Measurements from ENCODE around the gene CFAP70.

CFAP70 gene

DNA sequence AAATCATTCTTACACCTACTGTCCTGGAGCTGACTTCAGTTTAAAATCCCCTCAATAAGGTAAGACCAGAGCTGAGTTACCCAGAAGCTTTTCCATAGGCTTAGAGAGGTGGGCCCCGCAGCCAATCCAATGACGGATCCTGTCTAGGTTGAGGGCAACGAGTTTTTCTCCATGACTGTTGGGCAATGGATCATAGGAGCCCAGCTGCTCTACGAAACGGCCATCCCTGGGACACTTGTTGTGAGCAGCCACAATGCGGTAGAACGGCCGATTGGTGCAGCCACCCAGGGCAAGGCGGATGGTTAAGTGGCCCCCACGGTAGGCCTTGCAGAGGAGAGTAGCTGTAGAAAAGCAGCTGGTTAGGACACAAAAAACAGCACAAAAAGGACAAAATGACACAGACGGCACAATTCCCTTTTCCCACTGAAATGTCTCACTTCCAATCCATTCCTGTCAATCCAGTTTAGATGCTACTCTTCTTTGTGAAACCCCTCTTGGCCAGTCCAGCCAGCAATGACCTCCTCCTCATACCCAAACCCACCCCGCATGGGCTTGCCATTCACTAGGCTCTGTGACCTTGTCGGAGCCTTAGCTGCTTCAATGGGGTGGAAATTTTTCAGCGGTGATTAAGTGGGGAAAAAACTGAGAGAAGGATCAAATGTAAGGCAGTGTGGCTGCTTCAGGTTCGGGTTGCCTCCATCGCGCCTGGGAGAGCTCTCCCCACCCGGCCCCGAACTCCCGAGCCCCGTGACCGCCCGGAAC lies 106.8 kb downstream of the CFAP70 start:
- DNase-seq = no peak

DNA sequence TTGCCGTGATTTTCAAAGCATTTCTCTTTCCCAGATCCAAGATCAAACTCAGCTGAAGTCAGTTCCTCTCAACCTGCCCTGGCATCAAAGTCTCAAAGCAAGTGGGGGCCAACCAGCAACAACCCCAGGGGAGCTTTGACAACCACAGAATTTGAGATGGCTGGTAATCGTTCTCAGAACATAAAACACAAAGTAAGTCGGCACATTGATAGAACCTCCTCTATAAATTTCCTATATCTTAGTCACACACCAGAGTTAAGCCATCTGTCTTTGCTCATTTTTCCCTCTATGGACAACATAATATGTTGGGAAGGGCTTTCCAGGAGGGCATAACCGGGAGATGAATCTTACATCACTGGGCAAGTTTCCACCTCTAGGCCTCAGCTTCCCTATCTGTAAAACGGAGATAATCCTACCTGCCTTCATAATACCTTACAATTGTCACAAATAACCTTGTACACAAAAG lies 110.4 kb downstream of the CFAP70 start:
- no peak for DNase-seq

DNA sequence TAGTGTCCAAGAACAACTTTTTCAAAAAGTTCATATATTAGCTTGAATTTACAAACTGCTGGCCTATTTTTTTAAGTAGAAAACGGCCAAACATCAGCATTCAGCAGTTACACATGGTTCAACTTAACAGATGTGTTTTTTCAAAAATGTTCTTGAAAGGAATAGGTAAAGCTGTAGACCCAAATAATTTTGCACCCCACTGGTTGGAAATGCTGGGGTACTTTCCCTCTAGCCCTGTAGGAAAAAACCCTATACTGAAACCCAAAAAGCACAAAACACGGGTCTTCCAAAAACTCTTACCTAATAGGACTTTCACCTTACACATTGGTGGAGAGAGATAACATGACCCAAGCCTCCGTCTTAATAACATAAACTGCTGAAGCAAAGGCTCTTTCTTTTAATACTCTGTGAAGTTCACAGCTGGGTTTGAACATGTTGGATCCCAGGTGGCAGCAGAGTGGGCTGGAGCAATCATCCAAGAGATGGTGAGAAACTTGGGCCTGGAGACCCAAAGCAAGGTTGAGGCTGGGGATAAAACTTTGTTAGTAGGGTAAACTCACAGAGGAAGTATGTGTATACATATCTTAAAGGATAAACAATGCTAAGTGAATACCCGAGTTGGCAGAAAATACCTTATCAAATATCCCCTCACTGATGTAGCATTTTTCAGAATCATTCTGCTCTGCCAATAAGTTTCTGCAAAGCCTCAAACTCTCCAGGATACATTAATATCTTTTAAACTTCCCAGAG lies 111.0 kb downstream of the CFAP70 start:
- DNase-seq = no peak

DNA sequence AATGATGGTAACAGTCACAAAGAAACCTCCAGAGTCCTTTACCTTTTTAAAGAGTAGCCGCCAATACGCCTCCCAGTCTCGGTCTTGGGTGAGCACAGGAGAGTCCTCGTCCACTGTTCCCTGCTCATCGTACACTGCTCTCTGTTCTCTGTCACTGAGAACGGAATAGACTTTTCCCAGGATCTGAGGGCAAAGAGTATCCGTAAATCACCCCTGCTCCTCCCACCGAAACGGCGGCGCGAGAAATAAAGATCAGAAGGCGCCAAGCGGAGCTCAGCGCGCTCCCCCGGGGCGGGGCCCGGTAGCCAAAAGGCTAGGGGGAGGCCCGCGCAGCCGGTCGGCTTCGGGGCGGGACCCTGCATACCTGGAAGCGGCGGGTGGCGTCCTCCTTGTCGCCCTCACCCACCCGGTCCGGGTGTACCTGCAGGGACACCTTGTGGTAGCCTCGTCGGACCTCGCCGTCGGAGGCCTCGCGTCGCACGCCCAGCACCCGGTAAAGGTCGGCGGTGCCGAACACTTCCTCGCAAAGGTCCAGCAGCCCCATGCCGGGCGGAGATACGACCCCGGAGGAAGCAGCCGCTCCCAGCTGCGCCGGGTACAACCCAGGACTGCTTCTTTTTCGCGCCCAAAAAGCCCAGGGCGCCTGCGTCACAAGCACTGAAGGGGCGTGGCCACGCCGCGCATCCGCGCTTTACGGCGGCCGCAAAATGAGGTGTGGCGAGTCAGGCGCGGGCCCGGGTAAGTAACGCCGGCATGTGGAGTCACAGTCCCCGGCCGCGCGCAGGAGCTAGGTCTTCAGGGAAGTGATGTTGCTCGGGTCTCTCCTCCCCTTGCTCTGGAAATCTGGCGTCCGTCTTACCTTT lies 111.8 kb downstream of the CFAP70 start, which contains the start of gene DNAJC9:
Gene DNAJC9 (minus strand): TSS at position 610 of the 863 bp plus-strand sequence. CDS start 66 bp downstream, at position 544.
- peak; percentile 97 for DNase-seq

DNA sequence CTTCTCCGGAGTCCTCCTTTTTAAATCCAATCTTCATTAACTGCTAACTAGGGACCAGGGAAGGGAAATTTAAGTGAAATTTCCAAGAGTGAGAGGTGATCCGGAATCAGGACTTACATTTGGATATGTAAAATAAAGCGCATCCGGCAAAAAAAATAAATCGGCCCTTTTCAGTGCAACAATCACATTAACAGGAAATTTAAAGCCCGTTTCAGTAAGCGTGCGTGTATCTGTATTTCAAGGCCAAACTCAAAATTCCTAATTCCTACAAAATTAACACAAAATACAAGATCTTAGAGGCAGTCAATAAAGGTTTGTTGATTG lies 112.4 kb downstream of the CFAP70 start:
- DNase-seq = no peak

DNA sequence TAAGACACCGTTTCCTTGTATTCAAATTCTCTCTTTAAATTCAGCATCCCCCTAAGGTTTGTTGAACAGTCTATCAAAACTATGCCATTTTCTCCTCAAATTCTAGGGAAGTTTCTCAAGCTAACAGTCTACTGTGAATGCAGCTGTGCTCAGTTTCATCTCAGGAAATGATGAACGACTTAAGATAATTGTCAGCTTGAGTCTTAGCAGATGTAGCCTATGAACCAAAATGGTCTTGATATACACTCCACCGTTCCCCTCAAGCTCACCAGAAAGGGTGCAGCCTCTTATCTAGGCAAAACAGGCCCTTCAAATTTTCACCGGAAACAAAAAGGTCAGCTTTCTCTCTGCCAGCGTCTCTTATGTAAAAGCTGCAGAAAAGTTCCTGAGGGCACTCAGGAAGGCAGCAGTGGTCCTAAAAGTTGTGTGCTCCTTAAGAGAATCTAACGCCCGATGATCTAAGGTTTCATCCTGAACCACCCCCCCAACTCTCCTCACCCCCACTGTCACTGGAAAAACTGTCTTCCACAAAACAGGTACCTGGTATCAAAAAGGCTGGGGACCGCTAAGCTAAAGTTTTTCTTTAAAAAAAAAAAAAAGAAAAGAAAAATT lies 113.7 kb downstream of the CFAP70 start:
- no peak for DNase-seq

DNA sequence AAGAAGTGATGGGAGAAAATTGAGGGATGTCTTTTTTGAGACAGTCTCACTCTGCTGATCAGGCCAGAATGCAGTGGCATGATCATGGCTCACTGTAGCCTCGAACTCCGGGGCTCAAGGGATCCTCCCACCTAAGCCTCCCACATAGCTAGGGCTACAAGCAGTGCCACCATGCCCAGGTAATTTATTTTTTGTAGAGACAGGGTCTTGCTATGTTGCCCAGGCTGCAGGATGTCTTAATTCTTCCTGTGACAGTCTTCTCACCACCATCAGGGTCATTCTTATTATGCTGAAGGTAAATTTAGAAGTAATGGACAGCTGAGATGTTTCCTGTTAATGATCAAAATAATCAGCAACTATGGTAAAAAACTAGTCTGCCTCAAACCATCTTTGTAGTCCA lies 118.8 kb downstream of the CFAP70 start:
- no peak for DNase-seq

DNA sequence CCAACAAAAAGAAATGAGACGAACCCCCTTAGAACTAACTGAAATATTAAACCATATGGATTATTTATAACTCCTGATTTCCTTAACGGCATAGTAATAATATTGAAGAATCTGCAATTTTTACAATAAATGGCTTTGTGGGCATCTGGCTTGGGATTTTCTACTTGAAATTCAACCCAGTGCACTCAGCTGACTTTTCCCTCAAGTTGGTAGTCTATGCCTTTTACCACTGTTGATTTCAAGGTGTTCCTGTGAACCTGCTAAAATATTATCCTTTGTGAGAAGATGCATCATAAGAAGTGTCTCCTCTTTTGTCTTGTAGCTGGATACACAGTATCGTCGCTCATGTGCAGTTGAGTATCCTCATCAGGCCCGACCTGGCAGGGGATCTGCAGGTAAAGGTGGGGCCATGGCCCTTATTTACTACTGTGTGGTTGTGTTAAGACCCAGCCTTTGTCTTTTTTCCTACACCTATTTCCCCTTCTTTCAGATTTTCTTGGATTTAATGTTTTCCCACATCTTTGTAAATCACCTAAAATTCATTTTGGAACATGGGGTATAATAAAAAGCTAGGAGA lies 119.6 kb downstream of the CFAP70 start:
- DNase-seq = no peak

DNA sequence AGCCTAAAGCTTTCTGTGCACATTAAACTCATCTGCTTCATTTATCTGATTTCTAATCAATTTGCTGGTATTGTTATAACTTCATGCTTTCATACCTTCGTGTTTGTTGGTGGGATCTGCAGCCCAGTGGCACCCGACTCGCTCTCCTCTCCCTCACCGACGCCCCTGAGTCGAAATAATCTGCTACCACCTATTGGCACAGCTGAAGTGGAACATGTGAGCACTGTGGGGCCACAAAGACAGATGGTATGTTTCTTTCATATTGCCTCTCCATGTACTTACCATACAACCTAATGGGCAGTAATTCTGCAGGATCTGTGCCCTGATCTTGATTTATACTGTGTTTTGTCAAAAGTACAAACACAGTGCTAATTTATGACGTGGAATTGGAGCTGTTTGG lies 124.0 kb downstream of the CFAP70 start:
- no peak for DNase-seq

DNA sequence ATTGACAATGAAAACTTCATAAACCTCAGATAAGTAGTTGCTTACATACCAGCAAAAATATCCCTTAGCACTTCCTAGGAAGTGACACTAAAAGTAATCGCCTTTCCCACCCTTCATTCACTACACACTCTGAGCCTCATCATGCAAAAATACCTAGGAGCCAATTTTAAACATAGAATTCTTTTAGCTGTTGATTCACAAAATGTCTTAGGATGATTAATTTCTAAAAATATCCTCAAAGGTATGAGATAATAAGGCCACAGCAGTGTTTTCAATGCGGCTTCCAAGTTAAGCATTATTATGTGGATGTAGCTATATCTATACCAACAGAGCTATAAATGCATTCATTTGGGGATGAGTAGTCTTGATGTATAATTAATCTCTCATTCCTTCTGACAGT lies 124.8 kb downstream of the CFAP70 start:
- DNase-seq = no peak

DNA sequence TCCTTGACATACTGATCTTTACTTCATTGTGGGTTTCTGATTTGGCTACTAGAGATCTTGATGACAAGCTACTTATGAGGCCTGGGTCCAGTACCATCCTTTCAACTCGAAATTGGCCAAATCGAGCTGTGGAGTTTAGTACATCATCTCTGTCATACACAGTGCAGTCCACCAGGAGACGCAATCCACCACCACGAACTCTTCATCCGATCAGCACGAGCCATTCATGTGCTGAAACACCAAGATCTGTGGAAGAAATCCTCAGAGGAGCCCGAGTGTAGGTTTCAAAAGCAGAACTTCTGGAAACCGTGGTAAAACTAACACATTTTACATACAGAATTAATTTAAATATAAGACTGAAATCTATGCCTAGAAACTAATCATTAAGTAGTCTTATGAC lies 125.8 kb downstream of the CFAP70 start:
- DNase-seq = no peak

DNA sequence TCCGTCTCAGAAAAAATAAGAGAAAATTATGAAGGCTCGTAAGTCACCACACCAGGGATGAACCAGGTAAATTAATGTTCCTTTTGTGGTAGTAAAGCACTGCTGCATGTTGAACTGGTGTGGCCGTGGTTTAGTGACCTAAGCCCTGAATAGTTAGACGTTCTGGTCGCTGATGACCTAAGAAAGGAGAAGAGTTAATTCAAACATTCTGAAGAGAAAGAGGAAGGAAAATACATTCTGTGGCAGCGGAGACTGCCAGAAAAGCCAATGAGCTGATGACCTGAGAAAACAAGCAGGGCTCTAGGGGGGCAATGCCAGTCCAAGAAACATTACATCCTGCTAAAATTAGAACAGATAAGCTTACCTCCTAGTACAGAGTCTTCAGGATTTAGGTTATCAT lies 129.1 kb downstream of the CFAP70 start:
- DNase-seq = no peak

DNA sequence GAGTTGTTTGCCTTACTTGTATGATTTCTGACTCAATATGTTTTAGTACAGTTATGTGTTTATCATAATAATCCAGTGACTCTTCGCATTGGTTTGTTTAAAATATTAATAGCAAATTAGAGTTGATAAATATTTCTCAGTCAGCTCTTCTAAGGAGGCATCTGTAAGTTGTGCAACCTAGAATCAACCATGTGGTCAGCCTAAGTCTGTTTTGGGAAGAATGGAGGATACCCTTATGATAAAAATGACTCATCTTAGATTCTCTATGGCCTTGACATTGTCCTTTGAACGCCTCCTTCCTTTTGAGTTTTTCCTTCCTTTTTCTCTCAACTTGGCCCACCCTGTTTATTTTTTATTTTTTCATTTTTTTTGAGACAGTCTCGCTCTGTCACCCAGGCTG lies 130.4 kb downstream of the CFAP70 start:
- no peak for DNase-seq

DNA sequence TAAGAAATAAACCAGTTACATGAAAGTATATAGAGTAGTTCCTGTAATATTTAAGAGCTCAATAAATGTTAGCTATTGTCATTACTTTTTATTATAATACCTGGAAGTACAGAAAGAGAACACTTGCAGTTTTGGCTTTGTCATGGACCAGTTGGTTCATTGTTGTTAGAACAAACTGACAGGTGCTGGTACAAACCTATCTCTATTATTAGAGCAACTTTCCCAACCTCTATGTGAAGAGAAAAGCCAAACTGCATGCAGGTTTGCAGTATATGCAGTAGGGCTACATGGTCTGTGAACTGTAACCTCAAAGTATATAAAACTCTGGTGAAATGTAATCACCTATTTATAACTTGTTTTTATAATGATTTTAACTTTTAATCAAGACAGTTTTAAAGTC lies 132.0 kb downstream of the CFAP70 start:
- DNase-seq = no peak

DNA sequence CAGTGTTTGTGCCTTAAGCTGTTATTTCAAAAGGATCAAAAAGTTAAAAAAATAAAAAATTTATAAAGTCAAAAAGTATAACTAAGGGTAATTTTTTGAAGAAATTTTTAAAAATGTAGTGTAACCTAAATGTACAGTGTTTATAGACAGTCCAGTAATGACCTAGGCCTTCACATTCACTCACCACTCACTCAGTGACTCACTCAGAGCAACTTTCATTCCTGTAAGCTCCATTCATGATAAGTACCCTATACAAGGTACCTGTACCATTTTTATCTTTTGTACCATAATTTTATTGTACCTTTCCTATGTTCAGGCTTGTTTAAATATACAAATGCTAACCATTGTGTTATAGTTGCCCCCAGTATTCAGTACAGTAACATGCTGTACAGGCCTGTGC lies 133.1 kb downstream of the CFAP70 start:
- no peak for DNase-seq

DNA sequence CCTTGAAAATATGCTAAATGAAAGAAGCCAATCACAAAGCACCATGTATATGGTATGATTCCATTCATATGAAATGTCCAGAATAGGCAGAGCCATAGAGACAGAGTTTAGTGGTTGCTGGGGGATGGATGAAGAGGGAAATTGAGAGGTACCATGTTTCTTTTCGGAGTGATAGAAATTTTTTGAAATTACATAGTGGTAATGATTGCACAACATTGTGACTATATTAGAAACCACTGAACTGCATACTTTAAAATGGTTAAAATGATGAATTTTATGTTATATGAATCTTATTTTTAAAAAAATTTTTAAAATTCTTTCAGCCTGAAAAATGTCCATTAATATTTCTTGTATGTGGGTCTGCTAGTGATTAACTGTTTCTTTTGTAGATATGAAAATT lies 137.7 kb downstream of the CFAP70 start:
- no peak for DNase-seq

DNA sequence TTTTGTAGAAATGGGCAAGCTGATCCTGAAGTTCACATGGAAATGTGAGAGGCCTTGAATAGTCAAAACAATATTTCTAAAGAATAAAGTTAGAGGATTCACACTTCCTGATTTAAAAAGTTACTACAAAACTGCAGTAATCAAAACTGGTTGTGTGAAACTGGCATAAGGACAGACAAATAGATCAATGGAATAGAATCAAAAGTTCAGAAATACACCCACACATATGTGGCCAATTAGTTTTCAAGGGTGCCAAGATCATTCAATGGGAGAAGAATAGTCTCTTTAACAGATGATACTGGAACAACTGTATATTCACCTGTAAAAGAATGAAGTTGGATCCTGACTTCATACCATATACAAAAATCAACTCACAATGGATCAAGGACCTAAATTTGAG lies 139.3 kb downstream of the CFAP70 start:
- DNase-seq = no peak

DNA sequence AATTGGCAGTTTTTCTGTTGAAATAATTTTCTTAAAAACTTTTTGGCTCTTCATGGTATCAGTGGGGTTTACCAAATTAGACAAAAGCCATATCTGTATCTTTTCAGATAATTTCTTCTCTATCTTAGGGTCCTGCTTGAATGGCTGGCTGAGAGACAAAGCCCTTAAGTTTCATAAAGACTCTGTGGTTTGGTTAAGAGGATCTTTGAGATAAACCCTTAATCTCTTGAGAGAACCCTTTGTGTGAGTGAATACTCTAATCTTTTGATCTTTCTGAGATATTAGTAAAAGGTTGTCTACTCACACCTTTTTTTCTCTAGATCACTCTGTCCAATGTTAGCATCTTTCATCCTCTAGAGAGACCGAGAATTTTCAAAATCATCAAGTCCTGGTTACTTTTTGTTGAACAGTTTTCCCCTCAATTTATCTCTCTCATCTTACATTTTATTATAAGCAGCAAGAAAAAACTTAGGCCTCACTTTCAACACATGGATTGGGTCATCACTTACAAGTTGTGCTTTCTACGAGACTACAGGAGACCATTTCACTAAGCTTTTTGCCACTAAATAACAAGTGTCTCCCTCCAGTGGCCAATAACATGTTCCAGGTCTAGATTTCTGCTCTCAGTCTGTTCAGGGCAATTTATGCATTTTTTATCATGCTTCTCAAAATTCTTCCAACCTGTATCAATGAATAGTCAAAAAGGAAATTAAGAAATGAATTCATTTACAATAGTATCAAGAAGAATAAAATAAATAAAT lies 140.1 kb downstream of the CFAP70 start:
- no peak for DNase-seq

DNA sequence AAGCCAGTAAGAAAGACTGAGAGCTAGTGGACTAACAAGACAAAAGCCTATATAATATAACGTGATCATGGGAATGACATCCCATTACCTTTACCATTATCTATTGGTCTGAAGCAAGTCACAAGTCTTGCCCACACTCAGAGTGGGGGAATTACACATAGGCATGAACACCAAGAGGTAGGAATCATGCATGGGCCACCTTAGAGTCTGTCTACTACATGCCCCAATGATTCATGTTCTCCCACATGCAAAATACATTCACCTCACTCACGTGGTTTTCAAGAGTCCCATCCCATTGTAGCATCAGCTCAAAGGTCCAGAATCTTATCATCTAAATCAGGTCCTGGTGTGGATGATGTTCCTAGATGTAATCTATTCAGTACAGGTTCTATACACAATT lies 141.0 kb downstream of the CFAP70 start:
- DNase-seq = no peak

DNA sequence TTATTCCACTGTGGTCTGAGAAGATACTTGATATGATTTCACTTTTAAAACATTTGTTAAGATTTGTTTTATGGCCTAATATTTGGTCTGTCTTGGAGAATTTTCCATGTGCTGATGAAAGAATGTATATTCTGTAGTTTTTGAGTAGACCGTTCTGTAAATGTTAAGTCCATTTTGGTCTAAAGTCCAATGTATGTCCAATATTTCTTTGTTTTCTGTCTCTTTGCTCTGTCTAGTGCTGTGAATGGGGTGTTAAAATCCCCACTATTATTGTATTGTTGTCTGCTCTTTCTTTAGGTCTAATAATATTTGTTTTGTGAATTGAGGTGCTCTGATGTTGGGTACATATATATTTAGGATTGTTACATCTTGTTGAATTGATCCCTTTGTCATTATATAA lies 142.9 kb downstream of the CFAP70 start:
- DNase-seq = no peak

DNA sequence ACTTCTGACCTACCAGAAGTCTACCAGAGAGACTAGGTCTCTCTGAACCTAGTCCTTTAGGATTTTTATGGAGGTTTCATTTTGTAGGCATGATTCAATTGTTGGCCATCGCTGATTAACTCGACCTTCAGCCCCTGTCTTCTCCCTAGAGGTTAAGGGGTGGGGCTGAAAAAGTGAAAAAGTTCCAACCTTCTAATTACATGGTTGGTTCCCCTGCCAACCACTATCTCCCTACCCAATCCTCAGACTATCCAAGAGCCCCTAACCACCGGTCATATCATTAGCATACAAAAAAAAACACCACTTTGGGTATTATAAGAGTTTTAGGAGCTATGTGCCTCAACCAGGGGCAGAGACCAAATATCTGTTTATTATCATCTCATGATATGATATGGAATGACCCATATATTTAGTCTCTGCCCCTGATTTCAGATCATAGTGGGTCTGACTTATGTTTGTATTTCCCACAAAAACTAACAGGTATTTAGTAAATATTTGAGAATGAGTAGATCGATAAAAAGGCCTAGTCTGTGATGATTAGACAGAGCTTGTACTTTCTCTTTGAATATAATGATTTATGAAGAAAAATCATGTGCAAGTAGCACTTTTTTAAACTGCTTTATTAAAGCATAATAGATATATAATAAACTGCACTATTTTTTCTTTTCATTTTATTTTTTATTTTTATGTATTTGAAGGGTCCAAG lies 147.4 kb downstream of the CFAP70 start:
- DNase-seq = no peak

Measured in effector CD8-positive, alpha-beta T cell (primary cell).